COLO668 (cell line): ENCODE measurements around the gene FXYD2.

ENCODE experiments used
- DNase-seq: peaks from one replicate; lab custom pipeline; 2025; ENCODE audit not compliant: unreplicated experiment; lab: John Stamatoyannopoulos, UW

Gene FXYD2

DNA sequence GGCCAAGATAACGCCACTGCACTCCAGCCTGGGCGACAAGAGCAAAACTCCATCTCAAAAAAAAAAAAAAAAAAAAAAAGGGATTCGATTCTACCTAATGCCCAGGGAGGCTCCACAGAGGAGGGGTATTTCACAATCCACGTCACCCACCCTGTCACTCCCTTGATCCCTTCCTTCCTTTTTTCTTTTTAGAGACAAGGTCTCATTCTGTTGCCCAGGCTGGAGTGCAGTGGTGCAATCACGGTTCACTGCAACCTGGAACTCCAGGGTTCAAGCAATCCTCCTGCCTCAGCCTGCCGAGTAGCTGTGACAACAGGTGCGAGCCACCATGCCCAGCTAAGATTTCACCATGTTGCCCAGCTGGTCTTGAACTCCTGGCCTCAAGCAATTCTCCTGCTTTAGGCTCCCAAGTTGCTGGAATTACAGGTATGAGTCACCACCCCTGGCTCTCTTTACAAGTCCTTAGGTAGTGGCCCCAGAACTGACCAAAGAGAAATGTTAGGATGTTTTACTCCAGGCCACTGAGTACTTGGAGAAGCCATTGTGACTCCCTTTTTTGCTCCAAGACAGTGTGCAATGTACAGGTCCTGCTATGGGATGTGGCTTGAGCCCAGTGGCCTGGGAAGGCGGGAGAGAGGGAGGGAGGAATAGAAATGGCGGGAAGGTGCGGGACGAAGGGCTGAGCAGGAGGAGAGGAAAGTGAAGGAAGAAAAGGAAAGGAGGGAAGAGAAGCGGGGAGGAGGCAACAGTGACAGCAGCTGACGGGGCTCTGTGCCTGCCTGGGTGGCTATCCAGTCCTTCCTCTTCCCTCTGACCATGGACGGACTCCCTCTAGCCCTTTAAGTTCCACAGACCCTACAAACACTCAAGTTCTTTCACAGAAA is 11.8 kb upstream of the FXYD2 start:
- no peak for DNase-seq

DNA sequence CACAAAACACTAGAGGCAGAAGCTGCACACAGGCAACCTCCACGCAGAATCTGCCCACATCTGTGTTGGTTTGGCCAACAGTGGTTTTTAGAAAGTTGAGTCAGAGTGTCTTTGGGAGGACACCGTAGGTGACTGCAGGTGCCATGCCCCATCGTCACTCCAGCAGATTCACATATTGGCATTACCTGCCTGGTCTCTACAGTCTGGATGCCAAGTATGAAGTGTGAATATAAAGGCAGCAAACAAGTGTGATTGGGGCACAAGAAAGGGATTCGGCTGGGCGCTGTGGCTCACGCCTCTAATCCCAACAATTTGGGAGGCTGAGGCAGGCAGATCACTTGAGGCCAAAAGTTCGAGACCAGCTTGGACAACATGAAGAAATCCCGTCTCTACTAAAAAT is 11.0 kb upstream of the FXYD2 start:
- no peak for DNase-seq

DNA sequence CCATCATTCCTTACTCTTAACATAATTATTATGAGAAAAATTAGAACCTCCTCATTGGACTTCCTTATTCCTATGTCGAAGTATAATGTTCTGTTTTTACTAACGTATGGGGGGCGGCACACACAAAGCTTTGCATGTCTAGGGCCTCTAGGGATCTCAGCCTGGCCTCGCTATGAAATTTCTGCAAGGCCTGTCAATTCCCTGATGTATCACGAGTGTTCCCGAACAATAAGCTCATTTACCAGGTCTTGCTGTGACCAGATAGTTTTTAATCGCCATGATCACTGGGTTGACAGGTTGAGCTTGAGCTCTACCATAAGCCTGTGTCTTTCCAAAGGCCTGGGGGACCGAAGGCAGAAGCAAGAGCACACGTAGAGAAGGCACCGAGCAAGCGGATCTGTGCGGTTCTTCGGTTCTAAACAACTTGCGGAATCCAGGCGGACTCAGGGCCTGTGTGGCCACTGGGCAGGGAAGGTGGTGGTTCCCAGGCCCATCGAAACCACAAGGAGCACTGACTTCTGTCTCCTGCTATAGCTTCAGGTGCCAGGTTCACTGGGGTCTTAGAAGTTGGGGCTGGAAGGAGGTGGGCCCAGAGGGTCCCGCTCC is 10.4 kb upstream of the FXYD2 start:
- no peak for DNase-seq

DNA sequence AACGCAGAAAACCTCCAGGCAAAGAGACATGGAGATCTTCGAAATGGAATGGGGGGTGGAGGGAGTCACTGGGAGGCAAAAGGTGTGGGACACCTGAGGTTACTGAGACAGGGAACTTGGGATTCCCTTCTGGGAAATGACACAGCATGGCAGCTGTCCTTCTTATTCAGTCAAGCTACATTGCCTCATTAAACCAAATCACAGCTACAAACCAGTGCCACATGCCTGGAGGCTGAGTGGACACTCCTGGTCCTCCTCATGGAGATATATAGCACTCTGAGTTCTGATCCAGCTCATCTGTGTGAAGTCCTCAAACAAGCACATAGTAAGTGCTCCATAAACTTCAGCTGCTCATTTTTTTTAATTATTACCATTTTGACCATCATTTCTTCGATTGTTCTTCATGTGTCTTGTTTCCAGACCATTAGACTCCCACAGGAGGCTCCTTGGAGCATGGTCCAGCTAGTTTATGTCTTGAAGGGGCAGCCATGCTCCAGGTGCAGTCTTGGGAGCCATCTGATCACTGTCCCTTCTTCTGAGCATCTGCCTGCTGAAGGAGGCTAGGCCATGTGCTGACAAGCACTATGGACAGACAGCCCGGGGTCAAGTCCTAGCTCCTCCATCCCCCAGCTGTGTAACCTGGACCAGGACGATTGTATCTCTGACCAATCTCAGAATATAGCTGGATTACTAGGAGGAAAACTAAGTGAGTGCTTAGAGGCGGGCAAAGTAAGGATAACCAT is 9.7 kb upstream of the FXYD2 start:
- DNase-seq: no peak

DNA sequence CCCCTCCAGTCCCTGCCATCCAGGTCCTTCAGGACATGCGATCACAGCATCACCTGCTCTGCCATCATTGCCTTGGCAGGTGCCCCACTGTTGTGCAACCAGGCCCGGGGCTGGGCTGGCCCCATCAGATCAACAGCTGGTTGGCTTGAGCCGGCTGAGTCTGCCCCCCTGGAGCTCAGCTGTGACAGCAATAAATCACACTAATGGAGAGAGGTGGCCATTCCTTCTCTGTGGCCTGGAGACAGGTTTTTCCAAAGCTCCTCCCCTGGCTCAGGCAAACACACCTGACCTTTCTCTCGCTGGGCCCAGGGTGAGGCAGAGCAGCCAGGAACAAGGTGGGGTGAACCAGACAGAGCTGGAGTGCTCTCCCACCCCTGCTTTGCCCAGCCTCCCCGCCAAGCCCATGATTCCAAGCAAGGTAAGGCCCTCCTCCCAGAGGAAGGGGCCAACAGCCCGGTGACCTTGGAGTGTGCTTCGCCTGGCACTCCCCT is 8.9 kb upstream of the FXYD2 start:
- peak; percentile 96 for DNase-seq

DNA sequence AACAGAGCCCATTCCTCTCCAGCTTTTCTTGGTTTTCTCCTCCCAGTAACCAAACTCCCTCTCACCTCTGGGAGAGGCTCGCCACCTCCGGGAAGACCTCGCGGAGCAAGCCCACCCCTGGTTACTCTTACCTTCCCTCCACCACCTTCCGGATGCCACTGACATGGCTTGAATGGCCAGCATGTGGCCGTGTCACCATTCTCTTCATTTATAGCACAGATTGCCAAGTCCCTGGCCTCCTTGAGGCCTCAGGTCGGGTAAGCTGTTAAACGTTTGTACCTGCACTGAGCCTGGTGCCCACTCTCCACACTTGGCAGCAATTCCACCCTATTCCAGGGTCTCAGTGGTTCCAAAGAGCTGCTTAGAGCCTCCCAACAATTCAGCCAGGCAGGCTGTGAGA is 8.0 kb upstream of the FXYD2 start:
- no peak for DNase-seq

DNA sequence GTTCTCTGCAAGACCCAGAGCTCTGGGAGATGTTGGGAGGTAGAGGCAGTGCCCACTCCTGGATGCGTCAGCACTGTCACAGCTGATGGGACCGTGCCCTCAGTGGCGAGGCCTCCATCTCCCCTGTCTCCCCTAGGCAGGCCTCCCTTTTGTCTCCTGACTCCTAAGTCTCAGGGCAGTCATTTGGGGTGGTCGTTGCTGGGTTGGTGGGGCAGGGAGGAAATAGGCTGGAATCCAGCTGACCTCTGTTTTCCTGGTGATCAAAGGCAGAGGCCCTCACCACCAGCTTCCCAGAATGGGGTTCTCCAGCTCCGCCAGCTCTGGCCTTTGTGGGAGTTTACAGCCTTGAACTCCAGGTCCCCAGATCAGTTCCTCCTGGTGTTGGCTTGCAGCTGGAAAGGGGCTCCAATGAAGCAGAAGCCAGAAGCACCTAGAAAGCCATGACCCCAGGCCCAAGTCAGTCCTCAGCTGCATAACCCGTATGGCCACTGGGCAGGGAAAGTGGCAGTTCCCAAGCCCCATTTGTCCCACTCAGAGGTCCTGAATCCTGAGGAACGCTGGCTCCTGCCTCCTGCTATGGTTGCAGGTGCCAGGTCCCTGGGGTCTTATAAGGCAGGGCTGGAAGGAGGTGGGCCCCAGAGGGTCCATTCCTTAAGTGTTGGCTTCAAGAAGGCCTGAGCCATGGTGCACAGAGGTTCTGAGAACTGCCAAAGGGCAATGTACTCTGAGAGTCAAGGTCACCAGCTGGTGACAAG is 7.3 kb upstream of the FXYD2 start:
- no peak for DNase-seq

DNA sequence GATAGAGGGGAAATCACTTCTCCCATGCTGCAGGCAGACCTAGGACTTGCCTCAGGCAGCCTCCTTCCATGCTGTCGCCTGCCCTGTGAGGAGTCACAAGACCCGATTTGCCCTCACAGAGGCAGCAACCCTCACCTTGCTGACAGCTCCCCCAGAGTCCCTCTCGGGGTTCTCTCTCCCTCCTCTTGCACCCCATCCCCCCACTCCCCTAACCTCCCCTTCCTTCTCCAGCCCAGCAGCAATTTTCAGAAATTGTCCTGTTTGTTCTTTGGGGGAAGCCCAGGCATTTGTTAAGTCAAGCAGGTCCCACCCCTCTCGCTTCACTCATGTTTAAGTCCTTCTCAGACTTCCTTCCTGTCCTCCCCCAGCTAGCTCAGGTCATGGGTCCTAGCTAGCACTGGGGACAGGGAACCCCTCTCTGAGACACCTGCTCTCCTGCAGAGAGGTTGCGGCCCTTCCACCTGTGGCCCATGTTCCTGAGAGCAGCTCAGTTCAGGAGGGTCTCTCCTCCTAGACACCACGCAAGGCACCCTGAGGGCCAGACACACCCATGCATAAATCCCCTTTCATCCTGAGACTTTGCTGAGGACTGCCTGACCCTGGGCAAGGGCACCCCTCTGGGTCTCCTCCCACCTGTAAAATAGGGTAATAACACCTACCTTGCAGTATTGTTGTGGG is 6.3 kb upstream of the FXYD2 start:
- no peak for DNase-seq

DNA sequence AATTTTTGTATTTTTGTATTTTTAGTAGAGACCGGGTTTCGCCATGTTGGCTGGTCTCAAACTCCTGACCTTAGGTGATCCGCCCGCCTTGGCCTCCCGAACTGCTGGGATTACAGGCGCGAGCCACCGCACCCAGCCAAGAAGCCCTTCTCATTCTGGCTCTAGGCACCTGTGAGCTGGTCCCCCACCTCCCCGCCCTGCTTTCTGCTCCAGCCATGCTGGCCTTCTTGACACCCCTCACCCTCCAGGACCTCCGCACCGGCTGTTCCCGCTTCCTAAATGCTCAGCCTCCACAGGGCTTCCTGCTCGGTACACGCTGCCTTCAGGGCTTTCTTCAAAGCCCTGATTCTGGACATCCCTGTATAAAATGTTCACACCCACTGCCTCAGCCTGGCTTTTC is 5.5 kb upstream of the FXYD2 start:
- no peak for DNase-seq

DNA sequence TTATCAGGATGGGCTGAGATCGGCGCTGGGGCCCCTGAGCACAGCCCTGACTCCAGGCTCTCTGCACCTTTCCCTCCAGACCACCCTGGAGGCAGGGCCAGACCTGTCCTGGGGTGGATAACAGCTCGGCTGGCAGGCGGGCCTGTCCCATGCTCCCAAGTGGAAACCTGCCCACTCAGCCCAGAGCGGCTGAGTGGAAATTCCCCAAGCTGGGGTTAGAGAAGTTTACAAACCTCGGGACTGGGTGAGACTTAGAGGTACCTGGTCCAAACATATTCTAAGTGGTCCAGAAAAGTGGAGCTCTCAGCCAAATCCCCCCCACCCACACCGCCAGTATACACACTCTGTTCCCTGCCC is 4.8 kb upstream of the FXYD2 start:
- DNase-seq: no peak

DNA sequence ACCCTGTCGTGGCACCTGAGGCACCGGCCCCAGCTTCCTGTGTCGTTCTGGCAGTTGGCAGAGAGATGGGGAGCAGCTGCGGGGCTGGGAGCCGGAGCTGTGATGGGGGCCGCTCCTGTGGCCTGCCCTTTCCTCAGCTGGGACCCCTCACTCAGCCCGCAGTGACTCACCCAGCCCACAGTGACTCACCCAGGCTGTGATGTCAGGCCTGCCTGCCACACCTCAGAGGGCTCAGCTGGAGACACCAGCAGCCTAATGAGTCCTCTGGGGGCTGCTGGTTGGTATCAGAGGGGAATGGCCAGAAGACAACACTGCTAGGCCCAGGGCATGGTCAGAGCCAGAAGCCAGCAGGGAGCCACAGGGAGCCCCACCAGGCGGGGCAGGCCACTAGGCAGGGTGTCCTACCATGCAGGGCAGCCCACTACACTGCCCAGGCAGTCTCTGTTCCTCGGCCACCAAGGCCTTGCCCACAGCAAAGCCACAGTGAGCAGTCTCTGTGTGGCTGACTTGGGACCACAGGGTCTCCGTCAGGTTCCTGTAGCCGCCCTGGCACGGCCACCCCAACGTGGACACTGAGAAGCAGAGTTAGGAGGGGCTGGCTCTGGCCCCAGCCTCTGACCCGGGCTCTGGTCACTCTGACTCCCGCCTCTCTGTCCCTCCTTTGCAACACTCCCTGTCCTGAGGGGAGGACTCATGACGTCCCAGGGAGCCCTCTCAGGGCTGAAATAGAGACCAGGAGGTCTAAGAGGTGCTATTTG is 4.2 kb upstream of the FXYD2 start:
- peak; percentile 74 for DNase-seq

DNA sequence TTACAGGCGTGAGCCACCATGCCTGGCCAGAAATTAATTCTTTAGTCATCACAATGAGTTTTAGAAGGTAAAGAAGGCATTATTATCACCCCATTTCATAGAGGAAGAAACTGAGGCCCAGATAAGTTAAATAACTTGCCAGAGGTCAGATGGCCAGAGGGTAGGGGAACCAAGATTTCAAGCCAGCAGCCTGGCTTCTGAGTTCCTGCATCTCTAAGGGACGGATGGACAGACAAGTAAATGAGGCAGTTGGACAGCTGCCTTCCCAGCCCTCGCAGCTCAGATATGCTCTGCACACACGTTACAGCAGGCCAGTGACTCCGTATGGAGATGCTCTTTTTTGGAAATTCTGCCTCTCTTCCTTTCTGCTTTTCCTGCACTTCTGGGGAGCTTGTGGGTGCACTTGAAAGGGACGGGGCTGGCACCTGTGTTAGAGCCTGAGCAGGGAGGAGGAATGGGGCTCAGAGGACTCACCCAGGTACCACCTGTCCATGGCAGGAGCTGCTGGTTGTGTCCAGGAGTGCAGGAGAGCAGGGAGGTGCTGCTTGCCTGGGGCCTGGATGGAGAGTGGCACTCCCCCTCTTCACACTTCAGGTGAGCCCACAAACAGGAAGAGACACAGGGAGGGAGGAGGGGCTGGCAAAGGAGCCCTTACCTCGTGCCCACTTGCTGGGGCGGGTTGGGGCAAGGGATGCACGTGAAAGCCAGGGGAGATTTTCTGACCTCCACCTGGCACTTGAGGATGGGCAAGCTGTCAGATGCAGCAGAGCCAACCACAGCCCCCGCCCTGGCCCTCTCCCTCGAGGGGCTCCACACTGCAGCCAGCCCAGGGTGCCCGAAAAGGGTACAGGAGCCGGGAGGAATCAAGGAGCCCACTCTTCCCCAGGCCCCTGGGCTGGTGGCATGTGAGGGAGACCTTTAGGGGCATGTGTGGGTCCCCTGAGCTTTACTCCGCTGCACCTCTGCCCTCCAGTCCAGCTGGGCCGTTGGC is 3.3 kb upstream of the FXYD2 start:
- peak; percentile 67 for DNase-seq

DNA sequence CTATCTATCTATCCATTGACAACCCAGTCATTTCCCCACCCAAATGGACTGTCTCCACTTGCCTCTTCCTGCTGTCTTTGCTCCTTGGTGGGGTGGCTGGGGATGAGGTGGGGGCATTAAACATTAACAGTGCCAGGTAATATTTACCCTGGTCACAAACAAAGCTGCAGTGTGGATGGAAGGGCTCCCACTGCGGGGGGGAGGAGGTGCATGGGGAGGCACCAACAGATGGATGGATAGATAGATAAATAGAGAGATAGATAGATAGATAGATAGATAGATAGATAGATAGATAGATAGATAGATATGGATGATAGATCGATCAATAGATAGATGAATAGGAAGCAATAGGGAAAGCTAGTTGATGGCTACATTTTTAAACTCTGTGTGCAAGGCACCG is 2.3 kb upstream of the FXYD2 start:
- peak; percentile 14 for DNase-seq

DNA sequence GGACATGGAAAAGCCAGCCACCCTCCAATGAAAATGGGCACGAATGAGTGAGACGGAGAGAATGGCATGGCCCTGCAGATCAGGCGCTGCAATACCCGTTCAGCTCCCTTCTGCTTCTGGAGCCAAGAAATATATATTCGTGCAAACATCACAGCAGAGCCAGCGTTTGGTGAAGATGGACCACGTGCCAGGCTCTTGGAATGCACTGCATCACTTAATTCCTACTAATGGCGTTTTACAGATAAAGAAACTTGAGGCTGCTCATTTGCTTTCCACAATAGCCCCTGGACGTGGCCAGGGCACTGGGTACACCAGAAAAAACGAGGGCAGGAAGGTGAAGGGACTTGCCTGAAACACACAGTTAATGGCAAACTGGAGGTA is 1.6 kb upstream of the FXYD2 start:
- no peak for DNase-seq

DNA sequence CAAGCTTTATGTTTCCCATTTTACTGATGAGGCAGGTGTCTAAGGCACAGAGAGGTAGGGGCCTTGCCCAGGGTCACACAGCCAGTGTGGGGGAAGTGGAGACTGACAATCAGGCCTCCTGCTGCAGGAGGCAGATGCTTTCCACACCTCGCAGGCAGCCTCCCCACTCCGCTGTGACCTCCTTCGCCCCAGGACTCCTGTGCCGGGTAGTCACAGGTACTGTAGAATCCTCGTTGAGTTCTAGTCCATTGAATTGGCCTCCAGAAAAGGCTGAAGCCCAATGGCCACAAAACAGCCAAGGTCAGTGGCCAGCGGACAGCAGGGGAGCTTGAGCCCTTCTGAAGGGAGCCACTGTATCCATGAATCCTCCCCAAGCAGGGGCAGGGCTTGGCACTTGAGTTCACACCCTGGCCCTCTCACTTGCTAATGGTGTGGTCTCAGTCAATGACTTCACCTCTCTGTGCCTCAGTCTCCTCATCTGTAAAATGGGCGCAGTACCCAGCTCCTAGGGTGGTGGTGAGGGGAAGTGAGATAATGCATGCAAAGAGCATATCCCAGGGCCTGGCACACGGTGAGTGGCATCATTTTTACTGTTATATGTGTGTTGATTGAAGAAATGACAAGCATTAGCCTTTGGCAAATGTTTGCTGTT is 1.1 kb upstream of the FXYD2 start:
- no peak for DNase-seq

DNA sequence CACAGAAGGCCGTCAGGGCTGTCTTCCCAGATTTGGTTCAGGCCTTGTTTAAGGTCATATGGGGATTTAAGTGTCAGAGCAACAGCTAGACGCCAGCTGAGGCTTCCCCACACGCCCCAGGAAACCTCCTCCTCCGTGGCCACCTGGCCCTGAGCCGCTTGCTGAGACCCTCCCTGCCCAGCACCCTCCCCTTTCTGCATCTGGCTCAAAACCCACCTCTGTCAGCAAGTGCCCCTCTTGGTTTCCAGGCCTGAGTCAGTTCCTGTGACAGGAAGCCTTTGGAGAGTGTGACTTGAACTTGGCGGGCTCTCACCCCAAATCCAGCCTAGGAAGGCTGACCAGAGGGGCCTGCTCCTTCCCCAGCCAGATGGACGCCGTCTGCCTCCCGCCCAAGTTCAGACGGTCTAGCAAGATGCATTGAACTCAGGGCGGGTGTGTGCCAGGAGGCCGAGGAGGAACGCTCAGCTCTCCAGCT is 561 bp downstream of the FXYD2 start:
- DNase-seq: no peak

DNA sequence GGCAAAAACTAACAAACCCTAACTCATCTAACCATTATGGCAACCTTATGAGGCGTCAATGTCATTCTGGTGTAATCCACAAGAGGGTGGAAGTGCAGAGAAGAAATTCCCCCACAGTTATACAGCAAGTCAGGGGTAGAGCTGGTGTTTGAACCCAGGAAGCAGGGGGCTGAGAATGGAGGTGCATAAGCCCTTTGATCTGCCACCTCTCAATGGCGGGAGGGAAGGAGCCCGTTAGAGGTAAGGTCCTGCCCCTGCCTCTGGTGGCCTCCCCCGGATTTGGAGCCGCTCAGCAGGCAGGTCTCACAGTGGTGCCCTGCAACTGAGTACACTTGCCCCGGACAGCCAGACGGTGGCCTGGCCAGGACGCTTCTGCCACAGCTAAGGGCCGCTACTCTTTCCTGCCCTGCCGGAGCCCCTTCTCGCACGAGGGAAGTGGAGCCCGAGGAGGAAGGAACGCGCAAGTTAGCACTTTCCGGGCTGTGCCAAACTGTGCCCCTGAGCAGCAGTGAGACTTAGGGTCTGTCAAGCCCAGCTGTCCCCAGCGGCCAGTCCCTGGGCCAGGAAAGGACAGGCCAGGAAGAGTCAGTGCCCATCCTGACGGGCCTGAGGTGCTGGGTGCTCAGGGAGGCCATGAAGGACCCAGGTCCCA is 1.1 kb downstream of the FXYD2 start:
- no peak for DNase-seq
